Neuronal stem cell (in vitro differentiated cells): ENCODE results near the gene FAU.

ENCODE experiments used
- DNase-seq: peaks from one replicate; pipeline ENCODE4 v3.0.0-alpha.2; 2013; ENCODE audit warnings: low spot score
- H2AFZ ChIP-seq: one replicate; pipeline ENCODE4 v1.6.1; 2013; ENCODE audit warnings: mild to moderate bottlenecking, low read length, inconsistent platforms
- H2AK5ac ChIP-seq: 2 replicates; pipeline ENCODE4 v1.6.1; 2013; ENCODE audit warnings: low read depth, mild to moderate bottlenecking, inconsistent platforms, low read length, moderate library complexity, mixed read lengths
- H2BK120ac ChIP-seq: 2 replicates; pipeline ENCODE4 v1.6.1; 2013; ENCODE audit warnings: low read depth, mild to moderate bottlenecking, inconsistent platforms, low read length, moderate library complexity, mixed read lengths
- H2BK12ac ChIP-seq: one replicate; pipeline ENCODE4 v1.6.1; 2013; ENCODE audit warnings: low read length, inconsistent platforms
- H2BK15ac ChIP-seq: 2 replicates; pipeline ENCODE4 v1.6.1; 2013; ENCODE audit warnings: mild to moderate bottlenecking, low read length, inconsistent platforms, mixed read lengths
- H2BK5ac ChIP-seq: one replicate; pipeline ENCODE4 v1.6.1; 2013; ENCODE audit warnings: inconsistent platforms, mild to moderate bottlenecking, low read length, moderate library complexity
- H3K14ac ChIP-seq: one replicate; pipeline ENCODE4 v1.6.1; 2013; ENCODE audit warnings: low read length, inconsistent platforms
- H3K18ac ChIP-seq: 2 replicates; pipeline ENCODE4 v1.6.1; 2013; ENCODE audit warnings: low read length, inconsistent platforms
- H3K23ac ChIP-seq: 2 replicates; pipeline ENCODE4 v1.6.1; 2013; ENCODE audit warnings: low read depth, mild to moderate bottlenecking, mixed read lengths, low read length, inconsistent platforms; ENCODE audit not compliant: poor library complexity
- H3K27ac ChIP-seq: replicated peaks from 3 replicates; pipeline ENCODE4 v1.5.1; 2013; ENCODE audit warnings: low read length, inconsistent platforms
- H3K27me3 ChIP-seq, 3 experiments: 2 replicates each; pipeline ENCODE4 v1.6.1; 2013; ENCODE audit warnings: low read length in 3 of 3, mild to moderate bottlenecking in 2 of 3, inconsistent platforms in 1 of 3, low read depth in 1 of 3, mixed read lengths in 1 of 3, moderate library complexity in 1 of 3; ENCODE audit not compliant: control insufficient read depth in 3 of 3, insufficient read depth in 3 of 3
- H3K36me3 ChIP-seq, 2 donors: replicated peaks in 1 of 2; 2 replicates each; pipeline ENCODE4 v1.6.1; 2013; ENCODE audit warnings: low read length in 2 of 2; ENCODE audit not compliant: control insufficient read depth in 2 of 2, insufficient read depth in 2 of 2
- H3K4ac ChIP-seq: 2 replicates; pipeline ENCODE4 v1.6.1; 2013; ENCODE audit warnings: inconsistent platforms, mild to moderate bottlenecking, low read length, moderate library complexity
- H3K4me1 ChIP-seq, 2 donors: 1 replicate in 1 of 2; 2 replicates in 1 of 2; pipeline ENCODE4 v1.6.1; 2013; ENCODE audit warnings: low read length in 2 of 2, low read depth in 1 of 2; ENCODE audit not compliant: control insufficient read depth in 2 of 2, insufficient read depth in 1 of 2
- H3K4me2 ChIP-seq: one replicate; pipeline ENCODE4 v1.6.1; 2013; ENCODE audit warnings: mild to moderate bottlenecking, low read length, inconsistent platforms; ENCODE audit not compliant: insufficient read depth, poor library complexity, severe bottlenecking
- H3K4me3 ChIP-seq, 2 donors: 2 replicates each; pipeline ENCODE4 v1.5.1; 2013; ENCODE audit warnings: low read length in 2 of 2, mild to moderate bottlenecking in 2 of 2, inconsistent platforms in 1 of 2, moderate library complexity in 1 of 2
- H3K79me1 ChIP-seq: one replicate; pipeline ENCODE4 v1.6.1; 2013; ENCODE audit warnings: low read depth, mild to moderate bottlenecking, inconsistent platforms, low read length, moderate library complexity
- H3K9ac ChIP-seq: one replicate; pipeline ENCODE4 v1.6.1; 2013; ENCODE audit warnings: mild to moderate bottlenecking, low read depth, low read length, inconsistent platforms; ENCODE audit not compliant: poor library complexity
- H3K9me3 ChIP-seq, 2 donors: replicated peaks in 1 of 2; 2 replicates each; pipeline versions ENCODE3 to v1.6.1; 2013; ENCODE audit warnings: low read length in 2 of 2, mild to moderate bottlenecking in 2 of 2, inconsistent platforms in 1 of 2, low read depth in 1 of 2, mixed read lengths in 1 of 2, moderate library complexity in 1 of 2; ENCODE audit not compliant: control insufficient read depth in 2 of 2, insufficient read depth in 1 of 2
- H4K8ac ChIP-seq: one replicate; pipeline ENCODE4 v1.6.1; 2013; ENCODE audit warnings: low read depth, mild to moderate bottlenecking, inconsistent platforms, low read length, moderate library complexity
- H4K91ac ChIP-seq: one replicate; pipeline ENCODE4 v1.6.1; 2013; ENCODE audit warnings: low read length, low read depth, mild to moderate bottlenecking, inconsistent platforms; ENCODE audit not compliant: poor library complexity
- WGBS, 2 donors: extraction: QIAGEN DNeasy Blood & Tissue Kit; methylation state at CpG; one replicate each; pipeline ENCODE4 v1.1.7; 2013; ENCODE audit warnings: missing lambda C conversion rate in 2 of 2, mixed read lengths in 1 of 2; ENCODE audit not compliant: insufficient read length in 2 of 2, insufficient replicate concordance in 1 of 2; ENCODE audit errors: extremely low coverage in 2 of 2; 5-methylcytosine and 5-hydroxymethylcytosine counted together

Gene FAU

GRCh38 chr11:65113361-65113756 is 8.6 kb downstream of the FAU start:
- Histone ChIP-seq H3K27me3 (no peaks in the 10 kb centered on the region), H3K4me3 (peak overlapping the region; percentile 97), H2BK15ac (no peak overlapping the region), H3K79me1 (peaks cover 15% of the 10 kb centered on the region), H2AFZ (no peak overlapping the region), H4K8ac (no peak overlapping the region), H2BK5ac (peak overlapping the region; percentile 79), H3K4ac (no peak overlapping the region), H3K4me2 (peak overlapping the region; percentile 94), H3K14ac (no peak overlapping the region), H2BK120ac (no peak overlapping the region), H3K9ac (peak overlapping the region; percentile 94), H3K4me1 (peaks cover 10 to 21% of the 10 kb centered on the region in 2 donors), H2BK12ac (no peak overlapping the region), H3K36me3 (peaks cover 14 to 47% of the 10 kb centered on the region in 2 donors), H4K91ac (no peak overlapping the region), H3K27ac (no peak overlapping the region), H3K23ac (no peak overlapping the region), H3K9me3 (no peaks in the 10 kb centered on the region), H3K18ac (no peak overlapping the region), H2AK5ac (peak overlapping the region; percentile 89)
- DNase-seq: no peak
- no CpG with 5 or more reads among the region's 14 CpGs for WGBS, 2 donors

- peak overlapping the region; percentile 94 for H3K4me2 ChIP-seq
- peaks cover 14 to 46% of the 10 kb centered on the region in 2 donors for H3K36me3 ChIP-seq
- H3K4me1 ChIP-seq: peaks cover 10 to 21% of the 10 kb centered on the region in 2 donors
- no peak overlapping the region for H2BK12ac ChIP-seq
- H3K4ac ChIP-seq: peak overlapping the region; percentile 79
- peak overlapping the region; percentile 94 for H3K9ac ChIP-seq
- H2AK5ac ChIP-seq: peak overlapping the region; percentile 89
- no peak overlapping the region for H4K91ac ChIP-seq
- H2BK120ac ChIP-seq: peak overlapping the region; percentile 39
- H3K79me1 ChIP-seq: peaks cover 15% of the 10 kb centered on the region
- peak overlapping the region; percentile 79 for H2BK5ac ChIP-seq
- H3K27me3 ChIP-seq: no peaks in the 10 kb centered on the region
- peak overlapping the region; percentile 98 for H3K23ac ChIP-seq
- H3K14ac ChIP-seq: peak overlapping the region; percentile 87
- peak overlapping the region; percentile 89 for H2AFZ ChIP-seq
- peak overlapping the region; percentile 77 for H3K27ac ChIP-seq
- peak overlapping the region; percentile 86 for H2BK15ac ChIP-seq
- WGBS, 2 donors: no CpG with 5 or more reads among the region's 57 CpGs
- no peak for DNase-seq
- peak overlapping the region; percentile 97 for H3K4me3 ChIP-seq
- H3K18ac ChIP-seq: peak overlapping the region; percentile 96
- no peak overlapping the region for H4K8ac ChIP-seq
- H3K9me3 ChIP-seq: no peaks in the 10 kb centered on the region
Measured at GRCh38 chr11:65112546-65113360, 9.2 kb downstream of the FAU start.

GRCh38 chr11:65111744-65112545 is 10.0 kb downstream of the FAU start, which contains the start of gene TM7SF2:
Gene TM7SF2 (plus strand): TSS chr11:65111872. CDS start chr11:65112016, 144 bp downstream.
- WGBS, 2 donors: no CpG with 5 or more reads among the region's 64 CpGs

More at GRCh38 chr11:65111744-65112545, 10.0 kb downstream of the FAU start, which contains the start of gene TM7SF2:
- peaks cover 17% of the 10 kb centered on the region for H3K79me1 ChIP-seq
- peak within 1 kb of the TSS; percentile 79 for H3K4ac ChIP-seq
- peak within 1 kb of the TSS; percentile 89 for H2AFZ ChIP-seq
- H4K8ac ChIP-seq: no peak within 1 kb of the TSS
- peak within 1 kb of the TSS; percentile 33 for H2BK12ac ChIP-seq
- H3K27me3 ChIP-seq: no peaks in the 10 kb centered on the region
- no peaks in the 10 kb centered on the region for H3K9me3 ChIP-seq
- peak within 1 kb of the TSS; percentile 87 for H3K14ac ChIP-seq
- H4K91ac ChIP-seq: no peak within 1 kb of the TSS
- H3K4me2 ChIP-seq: peak within 1 kb of the TSS; percentile 94
- peak within 1 kb of the TSS; percentile 86 for H2BK15ac ChIP-seq
- peak; percentile 93 for DNase-seq
- peak within 1 kb of the TSS; percentile 98 for H3K23ac ChIP-seq
- H3K9ac ChIP-seq: peak within 1 kb of the TSS; percentile 94
- peak within 1 kb of the TSS; percentile 96 for H3K18ac ChIP-seq
- H3K4me3 ChIP-seq: peak within 1 kb of the TSS; percentile 97
- H2BK5ac ChIP-seq: peak within 1 kb of the TSS; percentile 79
- peak within 1 kb of the TSS; percentile 39 for H2BK120ac ChIP-seq
- peaks cover 10 to 21% of the 10 kb centered on the region in 2 donors for H3K4me1 ChIP-seq
- H3K36me3 ChIP-seq: peaks cover 14 to 51% of the 10 kb centered on the region in 2 donors
- peak within 1 kb of the TSS; percentile 77 for H3K27ac ChIP-seq
- H2AK5ac ChIP-seq: peak within 1 kb of the TSS; percentile 89
